ENCODE data around the gene FGFR2.

Gene FGFR2

GRCh38 chr10:121484401-121484800 is 113.8 kb downstream of the FGFR2 start:
- no peak for FAIRE-seq

DNA sequence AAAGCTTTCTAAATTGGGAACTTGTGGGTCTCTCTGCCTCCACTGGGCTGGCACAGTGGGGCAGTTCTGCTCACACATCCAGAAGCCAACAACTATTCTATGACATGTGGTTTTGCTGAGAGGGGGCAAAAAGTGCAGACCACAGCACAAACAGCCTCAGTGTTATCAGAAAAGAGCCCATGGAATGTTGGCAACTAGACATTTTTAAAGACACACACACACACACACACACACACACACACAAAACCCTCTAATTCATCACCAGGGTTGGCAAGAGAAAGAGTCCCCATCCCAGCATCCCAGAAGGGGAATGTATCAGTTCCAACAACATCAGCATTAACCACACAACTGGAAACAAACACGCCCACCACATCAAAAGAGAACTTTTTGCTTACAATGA is 117.1 kb downstream of the FGFR2 start:
- no peak for FAIRE-seq

- no peak for FAIRE-seq
Measured at GRCh38 chr10:121478556-121478955, 119.7 kb downstream of the FGFR2 start.

DNA sequence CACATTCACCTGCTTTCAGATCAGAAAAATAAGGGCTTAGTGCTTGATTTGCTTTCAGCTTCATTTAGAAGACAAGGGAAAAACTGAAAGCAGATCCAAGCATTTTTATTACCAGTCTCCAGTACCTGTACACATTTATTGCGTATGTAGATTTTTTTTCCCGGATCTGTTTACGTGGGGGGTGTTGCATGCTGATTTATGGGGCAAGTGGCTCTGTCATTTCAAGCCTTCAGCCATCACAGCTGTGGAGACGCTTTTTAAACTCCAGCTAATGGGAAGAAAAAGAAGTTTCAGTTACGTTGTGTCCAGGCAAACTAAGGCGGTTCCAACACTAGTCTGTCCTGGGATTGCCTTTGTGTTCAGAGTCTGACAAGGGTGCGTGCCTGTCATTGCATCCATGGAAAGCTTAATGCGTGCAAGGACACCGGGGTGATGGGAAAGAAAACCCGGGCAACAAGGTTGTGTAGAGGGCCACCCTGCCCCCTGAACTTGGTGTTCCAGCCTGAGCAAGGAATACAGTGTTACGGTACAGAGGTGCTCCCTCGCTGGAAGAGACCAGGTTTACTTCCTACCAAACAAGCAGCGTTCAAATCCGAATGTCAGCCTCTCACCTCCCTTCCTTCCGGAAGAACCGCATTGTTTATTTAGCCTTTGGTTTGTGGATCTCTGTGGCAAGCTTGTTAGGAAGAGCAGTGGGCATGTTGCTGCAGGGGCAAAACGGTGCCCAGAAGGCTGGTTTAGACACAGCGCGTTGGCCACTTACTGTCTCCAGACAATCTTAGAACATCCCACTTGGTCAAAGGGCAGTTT is 128.2 kb downstream of the FGFR2 start:
- no peak for FAIRE-seq

DNA sequence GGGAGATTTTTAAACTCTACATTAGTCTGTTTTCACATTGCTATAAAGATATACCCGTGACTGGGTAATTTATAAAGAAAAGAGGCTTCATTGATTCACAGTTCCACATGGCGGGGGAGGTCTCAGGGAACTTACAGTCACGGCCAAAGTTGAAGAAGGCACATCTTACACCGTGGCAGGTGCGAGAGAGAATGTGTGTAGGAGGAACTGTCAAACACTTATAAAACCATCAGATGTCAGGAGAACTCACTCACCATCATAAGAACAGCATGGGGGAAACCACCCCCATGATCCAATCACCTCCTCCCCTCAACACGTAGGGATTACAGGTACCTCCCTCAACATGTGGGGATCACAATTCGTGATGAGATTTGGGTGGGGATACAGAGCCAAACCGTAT is 129.5 kb downstream of the FGFR2 start:
- no peak for FAIRE-seq

DNA sequence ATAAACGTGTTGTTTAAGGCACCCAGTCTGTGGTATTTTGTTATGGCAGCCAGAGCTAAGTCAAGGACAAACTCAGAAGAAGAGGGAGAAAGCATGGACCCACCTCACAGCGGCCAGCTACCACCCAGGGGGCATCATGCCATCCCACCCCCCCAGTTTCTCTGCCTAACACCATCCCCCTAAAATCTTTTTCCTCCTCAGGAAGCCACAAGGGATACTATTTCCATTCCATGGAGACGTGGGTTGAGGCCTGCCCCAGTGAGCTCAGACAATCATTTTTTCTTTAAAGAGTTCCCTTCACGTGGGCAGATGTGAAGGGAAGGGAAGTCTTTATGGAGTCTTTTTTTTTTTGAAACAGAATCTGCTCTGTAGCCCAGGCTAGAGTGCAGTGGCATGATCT is 131.8 kb downstream of the FGFR2 start:
- no peak for FAIRE-seq

GRCh38 chr10:121465215-121465614 is 133.0 kb downstream of the FGFR2 start:
- no peak for FAIRE-seq

DNA sequence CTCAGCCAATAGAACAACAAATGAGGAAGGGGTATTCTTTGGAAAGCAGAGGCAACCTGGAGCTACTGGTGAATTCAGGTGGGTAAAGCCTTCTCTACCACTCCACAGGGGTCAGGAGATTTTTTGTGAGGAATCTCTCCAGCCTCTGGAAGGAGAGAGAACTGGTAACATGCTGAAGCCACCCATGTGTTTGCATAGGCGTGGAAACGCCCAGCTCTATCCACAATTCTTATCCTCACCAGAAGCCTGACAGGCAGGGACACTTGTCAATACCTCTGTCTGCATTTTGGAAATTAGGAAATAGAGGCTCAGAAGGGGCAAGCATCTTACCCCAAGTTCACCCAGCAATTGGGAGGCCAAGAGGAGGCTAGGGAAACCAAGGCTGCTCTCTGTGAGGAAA is 133.7 kb downstream of the FGFR2 start:
- no peak for FAIRE-seq

DNA sequence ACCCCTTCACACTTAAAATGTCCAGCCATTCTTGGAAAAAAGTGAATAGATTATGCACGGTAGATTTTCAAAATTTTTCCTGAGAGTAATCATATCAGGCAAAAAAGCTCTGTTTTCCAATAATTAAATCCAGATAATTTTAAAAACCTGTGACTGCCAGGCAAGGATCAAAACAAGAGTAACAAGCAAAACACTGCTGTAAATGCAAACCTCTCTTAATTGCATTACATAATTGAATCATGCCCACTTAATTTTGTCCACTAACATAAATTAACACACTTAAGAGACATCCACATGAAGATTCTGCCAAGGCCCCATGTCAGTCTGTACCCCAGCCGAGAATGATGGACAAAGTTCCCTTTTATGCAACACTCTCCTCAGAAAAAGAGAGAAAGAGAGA is 135.3 kb downstream of the FGFR2 start:
- no peak for FAIRE-seq

GRCh38 chr10:121462281-121462680 is 136.0 kb downstream of the FGFR2 start:
- no peak for FAIRE-seq

DNA sequence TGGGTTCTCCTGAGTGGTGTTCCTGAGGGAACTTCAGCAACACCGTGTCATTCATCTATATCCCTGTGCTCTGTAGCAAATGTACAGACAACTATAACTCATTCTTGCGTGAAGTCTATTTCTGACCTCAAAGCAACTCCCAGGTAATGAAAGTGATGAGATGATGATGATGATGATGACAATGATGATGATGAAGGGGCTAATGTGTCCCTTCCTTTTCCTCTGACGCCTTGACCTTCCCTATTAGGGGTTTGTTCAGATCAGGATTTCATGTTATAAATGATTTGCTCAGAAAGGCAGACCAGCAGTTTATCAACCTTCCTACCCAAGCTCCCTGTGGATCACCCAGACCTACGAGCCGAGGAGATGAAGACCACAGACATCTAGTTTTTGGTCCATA is 136.9 kb downstream of the FGFR2 start:
- no peak for FAIRE-seq

DNA sequence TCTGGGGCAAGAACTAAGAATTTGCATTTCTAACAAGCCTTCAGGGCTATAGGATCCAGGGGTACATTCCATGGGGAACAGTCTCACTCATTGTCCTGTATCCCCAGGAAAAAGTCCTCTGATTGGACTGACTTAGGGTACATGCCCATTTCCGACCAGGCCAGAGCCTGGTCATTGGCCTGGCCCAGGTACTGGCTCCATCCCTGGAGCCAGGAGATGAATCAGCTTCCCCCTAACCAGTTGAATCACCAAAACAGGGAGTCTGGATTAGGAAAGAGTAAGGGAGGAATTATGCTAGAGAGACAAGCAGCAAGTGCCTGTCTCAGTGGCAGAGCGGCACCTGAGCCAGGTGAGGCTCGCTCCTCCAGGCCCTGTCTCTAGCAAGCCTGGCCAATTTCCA is 137.5 kb downstream of the FGFR2 start:
- no peak for FAIRE-seq

- FAIRE-seq: no peak
Measured at GRCh38 chr10:121459622-121460453, 138.4 kb downstream of the FGFR2 start.

- FAIRE-seq: no peak
Measured at GRCh38 chr10:121459279-121459621, 139.0 kb downstream of the FGFR2 start.

GRCh38 chr10:121457729-121458128 is 140.5 kb downstream of the FGFR2 start:
- no peak for FAIRE-seq

DNA sequence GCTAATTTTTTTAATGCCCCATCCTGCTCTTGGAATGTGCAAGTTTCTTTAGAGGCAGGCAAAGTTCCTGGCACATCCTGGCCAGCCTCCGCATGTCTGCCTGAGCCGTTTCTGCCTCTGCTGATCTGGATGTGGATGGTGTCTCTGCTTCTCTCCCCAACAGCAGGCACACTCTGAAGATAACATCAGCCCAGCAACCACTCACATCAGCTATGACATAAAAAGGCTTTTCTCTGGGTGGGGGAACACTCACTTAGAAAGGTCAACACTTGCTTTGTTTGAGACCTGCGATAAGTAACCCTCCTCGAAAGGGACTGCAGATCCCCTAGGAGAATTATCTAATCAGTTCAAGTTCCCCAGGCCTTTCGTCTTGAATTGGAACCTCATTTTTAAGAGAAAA is 142.9 kb downstream of the FGFR2 start:
- FAIRE-seq: no peak

- FAIRE-seq: no peak
Measured at GRCh38 chr10:121454781-121455180, 143.5 kb downstream of the FGFR2 start.

GRCh38 chr10:121453160-121453559 is 145.1 kb downstream of the FGFR2 start:
- no peak for FAIRE-seq

DNA sequence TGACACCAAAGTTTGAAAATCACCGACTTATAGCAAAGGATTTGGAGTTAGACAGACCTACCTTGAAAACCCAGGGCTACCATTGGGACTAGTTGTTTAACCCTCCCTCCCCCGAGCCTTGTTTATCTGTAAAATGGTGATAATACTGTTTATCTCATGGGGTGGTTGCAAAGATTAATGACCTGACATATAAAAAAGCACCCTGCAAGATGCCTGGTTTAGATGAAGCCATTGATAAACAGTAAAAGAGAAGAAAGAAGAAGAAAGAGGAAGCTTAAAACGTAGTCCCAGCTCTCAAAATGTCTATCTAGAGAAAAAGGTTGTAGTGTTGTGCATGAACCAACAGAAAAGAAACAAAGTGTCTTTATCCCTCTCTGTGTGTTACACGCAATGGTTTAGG is 145.7 kb downstream of the FGFR2 start:
- FAIRE-seq: no peak

GRCh38 chr10:121450247-121450646 is 148.0 kb downstream of the FGFR2 start:
- FAIRE-seq: no peak

- no peak for FAIRE-seq
Measured at GRCh38 chr10:121449482-121449924, 148.7 kb downstream of the FGFR2 start.

- no peak for FAIRE-seq
Measured at GRCh38 chr10:121448766-121449421, 149.3 kb downstream of the FGFR2 start.

GRCh38 chr10:121444520-121445165 is 153.6 kb downstream of the FGFR2 start:
- no peak for FAIRE-seq
